Left ventricle myocardium inferior (tissue), 1 donor: ENCODE data around the gene CYP3A7. TPM values are rescaled to one million over a fixed set of nuclear protein-coding genes. Genes with fewer than 3 reads are reported as not detected.
"Not testable (repeated sequence)": the region's sequence is repeated elsewhere in the genome, so short reads cannot be mapped to it uniquely, and the experiment has no call there.

ENCODE experiments used
- DNase-seq: peaks from one replicate; pipeline ENCODE4 v3.0.0-alpha.2; 2020
- H3K27ac ChIP-seq: fragments of 200-600 bp; replicated peaks from 2 replicates; pipeline ENCODE4 v1.8.0; 2021
- H3K27me3 ChIP-seq: fragments of 200-600 bp; 2 replicates; pipeline ENCODE4 v1.8.0; 2021; ENCODE audit warnings: low read depth
- H3K36me3 ChIP-seq: fragments of 200-600 bp; 2 replicates; pipeline ENCODE4 v1.8.0; 2021
- H3K4me1 ChIP-seq: fragments of 200-600 bp; 2 replicates; pipeline ENCODE4 v1.8.0; 2021
- H3K4me3 ChIP-seq: fragments of 200-600 bp; 2 replicates; pipeline ENCODE4 v1.8.0; 2021; ENCODE audit warnings: mild to moderate bottlenecking, moderate library complexity
- H3K9me3 ChIP-seq: fragments of 200-600 bp; replicated peaks from 2 replicates; pipeline ENCODE4 v1.8.0; 2021
- intact Hi-C: fragments of 100-400 bp; cut with micrococcal nuclease; formaldehyde crosslinking; loops from one replicate; pipeline ENCODE4 v1.11.0; 2022
- total RNA-seq: library from RNA; stranded (reverse); fragmentation: NEBNext Ultra II Directional; extraction: Animal tissue kit (Norgen Biotek cat#: 25700); gene quantifications from one replicate; pipeline ENCODE4 v1.2.1, GENCODE V29; 2021
- TF ChIP-seq, protein P1 (sequence below): fragments of 200-600 bp; IDR thresholded peaks from 2 replicates; pipeline ENCODE4 v1.8.0; 2021; ENCODE audit warnings: antibody characterized with exemption, mild to moderate bottlenecking, borderline replicate concordance
- donor health status: DM: no; HTN: yes; CAD: no; lungs with severe emphysema.

The CYP3A7 gene
- total RNA-seq, 1 donor from 2014 or later, result not detected

DNA sequence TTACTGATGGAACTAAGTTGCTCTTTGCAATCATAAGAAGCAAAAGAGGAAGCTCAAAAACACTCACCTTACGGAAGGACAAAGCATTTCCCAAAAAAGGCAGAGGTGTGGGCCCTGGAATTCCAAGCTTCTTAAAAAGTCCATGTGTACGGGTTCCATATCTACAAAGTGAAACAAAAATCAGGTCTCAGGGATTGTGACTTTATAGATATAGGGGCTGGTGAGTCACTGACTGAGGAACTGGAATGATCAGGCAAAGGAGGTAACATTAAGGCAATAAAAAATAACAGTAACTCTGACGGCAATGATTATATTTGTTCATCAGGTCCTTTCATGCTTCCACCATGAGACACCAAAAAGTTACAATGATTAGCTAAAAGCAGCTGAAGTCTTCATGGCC is 4.0 kb downstream of the CYP3A7 start:
- H3K27ac ChIP-seq, result no peak overlapping the region

DNA sequence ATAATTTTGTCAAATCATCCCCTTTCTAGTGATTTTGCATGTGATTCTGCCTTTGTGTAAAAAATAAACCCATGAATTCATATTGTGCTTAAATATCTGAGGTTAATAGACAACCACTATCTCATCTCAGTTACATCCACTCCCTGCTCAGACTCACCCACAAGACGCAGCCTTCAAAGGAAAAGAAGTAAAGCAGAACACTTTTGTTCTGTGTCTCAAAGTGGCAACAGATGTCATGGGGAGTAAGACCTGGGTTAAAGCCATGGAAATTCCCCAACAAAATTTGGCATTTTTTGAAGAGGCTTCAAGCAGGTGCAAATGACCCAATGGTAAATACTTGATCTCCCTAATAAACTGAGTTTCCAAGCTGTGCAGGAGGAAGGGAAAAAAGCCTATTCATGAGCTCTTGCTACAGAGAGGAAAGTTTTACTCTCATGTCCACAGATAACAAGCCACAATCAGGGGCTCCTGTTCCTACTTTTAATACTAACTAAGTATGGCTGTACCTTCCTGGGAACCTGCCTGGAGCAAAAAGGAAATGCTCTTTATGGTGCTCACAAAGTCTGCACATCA is 4.7 kb downstream of the CYP3A7 start:
- intact Hi-C loops, result no loop called here
- no peaks in the 10 kb centered on the region for H3K27me3 ChIP-seq
- DNase-seq, result no peak
- TF ChIP-seq, protein P1, sequence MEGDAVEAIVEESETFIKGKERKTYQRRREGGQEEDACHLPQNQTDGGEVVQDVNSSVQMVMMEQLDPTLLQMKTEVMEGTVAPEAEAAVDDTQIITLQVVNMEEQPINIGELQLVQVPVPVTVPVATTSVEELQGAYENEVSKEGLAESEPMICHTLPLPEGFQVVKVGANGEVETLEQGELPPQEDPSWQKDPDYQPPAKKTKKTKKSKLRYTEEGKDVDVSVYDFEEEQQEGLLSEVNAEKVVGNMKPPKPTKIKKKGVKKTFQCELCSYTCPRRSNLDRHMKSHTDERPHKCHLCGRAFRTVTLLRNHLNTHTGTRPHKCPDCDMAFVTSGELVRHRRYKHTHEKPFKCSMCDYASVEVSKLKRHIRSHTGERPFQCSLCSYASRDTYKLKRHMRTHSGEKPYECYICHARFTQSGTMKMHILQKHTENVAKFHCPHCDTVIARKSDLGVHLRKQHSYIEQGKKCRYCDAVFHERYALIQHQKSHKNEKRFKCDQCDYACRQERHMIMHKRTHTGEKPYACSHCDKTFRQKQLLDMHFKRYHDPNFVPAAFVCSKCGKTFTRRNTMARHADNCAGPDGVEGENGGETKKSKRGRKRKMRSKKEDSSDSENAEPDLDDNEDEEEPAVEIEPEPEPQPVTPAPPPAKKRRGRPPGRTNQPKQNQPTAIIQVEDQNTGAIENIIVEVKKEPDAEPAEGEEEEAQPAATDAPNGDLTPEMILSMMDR, result no peak
- H3K9me3 ChIP-seq, result no peaks in the 10 kb centered on the region
- no peaks in the 10 kb centered on the region for H3K4me1 ChIP-seq
- H3K4me3 ChIP-seq, result no peak overlapping the region
- H3K36me3 ChIP-seq, result no peaks in the 10 kb centered on the region
- no peak overlapping the region for H3K27ac ChIP-seq

More for the DNA sequence above, 4.0 kb downstream of the CYP3A7 start:
- Histone ChIP-seq H3K27me3 (no peaks in the 10 kb centered on the region), H3K4me1 (no peaks in the 10 kb centered on the region), H3K36me3 (no peaks in the 10 kb centered on the region), H3K9me3 (no peaks in the 10 kb centered on the region), H3K4me3 (no peak overlapping the region)
- TF ChIP-seq, protein P1, result no peak
- DNase-seq, result no peak
- intact Hi-C loops, result no loop called here

DNA sequence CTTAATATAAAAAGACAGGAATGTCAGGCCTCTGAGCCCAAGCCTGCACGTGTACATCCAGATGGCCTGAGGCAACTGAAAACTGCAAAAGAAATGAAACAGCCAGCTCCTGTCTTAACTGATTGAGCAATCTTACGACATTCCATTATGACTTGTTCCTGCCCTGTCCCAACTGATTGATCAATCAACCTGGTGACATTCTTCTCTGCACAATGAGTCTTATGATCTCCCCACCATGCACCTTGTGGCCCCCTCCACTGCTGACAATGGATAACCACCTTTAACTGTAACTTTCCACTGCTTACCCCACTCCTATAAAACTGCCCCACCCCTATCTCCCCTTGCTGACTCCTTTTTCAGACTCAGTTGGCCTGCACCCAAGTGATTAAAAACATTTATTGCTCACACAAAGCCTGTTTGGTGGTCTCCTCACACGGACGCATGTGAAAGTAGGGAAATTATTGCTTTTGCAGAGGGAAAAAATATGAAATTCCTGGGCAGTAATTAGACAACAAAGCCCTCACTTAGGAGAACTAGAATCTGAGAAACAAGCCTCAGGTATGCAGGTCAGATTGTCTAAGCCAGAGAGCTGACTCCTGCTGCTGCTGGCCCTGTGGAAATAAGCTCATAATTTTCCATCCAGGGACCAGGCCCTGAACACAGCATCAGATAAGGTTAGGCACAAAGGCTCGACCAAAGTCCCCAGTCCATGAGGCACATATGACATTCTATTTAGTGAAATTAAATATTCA is 5.3 kb downstream of the CYP3A7 start:
- TF ChIP-seq, protein P1, result no peak
- Histone ChIP-seq H3K4me3 (no peak overlapping the region), H3K9me3 (no peaks in the 10 kb centered on the region), H3K36me3 (no peaks in the 10 kb centered on the region), H3K27ac (no peak overlapping the region), H3K27me3 (no peaks in the 10 kb centered on the region), H3K4me1 (no peaks in the 10 kb centered on the region)
- no peak for DNase-seq
- intact Hi-C loops, result no loop called here

DNA sequence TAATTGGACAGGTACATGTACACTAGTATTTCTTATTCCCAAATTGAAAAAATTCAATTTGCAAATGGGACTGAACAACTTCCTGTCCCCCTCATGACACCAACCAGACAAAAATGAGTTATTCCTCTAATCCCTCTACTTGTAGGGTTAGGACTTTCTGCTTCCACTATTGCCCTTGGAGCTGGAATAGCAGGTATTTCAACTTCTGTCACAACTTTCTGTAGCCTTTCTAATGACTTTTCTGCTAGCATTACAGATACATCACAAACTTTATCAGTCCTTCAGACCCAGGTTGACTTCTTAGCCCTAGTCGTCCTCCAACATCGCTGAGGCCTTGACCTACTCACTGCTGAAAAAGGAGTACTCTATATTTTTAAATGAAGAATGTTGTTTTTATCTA is 6.4 kb downstream of the CYP3A7 start:
- intact Hi-C loops, result no loop called here
- no peak for DNase-seq

GRCh38 chr7:99723201-99723600 is 11.8 kb downstream of the CYP3A7 start:
- H3K4me1 ChIP-seq, intact Hi-C loops, H3K36me3 ChIP-seq, DNase-seq, H3K27ac ChIP-seq, H3K9me3 ChIP-seq, H3K27me3 ChIP-seq, H3K4me3 ChIP-seq: not testable (repeated sequence)

More for the DNA sequence above, 6.4 kb downstream of the CYP3A7 start:
- Histone ChIP-seq H3K4me1 (no peaks in the 10 kb centered on the region), H3K4me3 (no peak overlapping the region), H3K9me3 (no peaks in the 10 kb centered on the region), H3K27me3 (no peaks in the 10 kb centered on the region), H3K36me3 (no peaks in the 10 kb centered on the region), H3K27ac (no peak overlapping the region)
- TF ChIP-seq, protein P1, result no peak
